KOPT-K1 (cell line): Measurements from ENCODE around the gene TMEM248.
"Not testable (repeated sequence)": the region's sequence is repeated elsewhere in the genome, so short reads cannot be mapped to it uniquely, and the experiment has no call there.

Experiments
- H3K27ac ChIP-seq: fragments of 200-600 bp; sonication (generic); 2 replicates; pipeline ENCODE4 v1.5.1; 2016; ENCODE audit warnings: antibody characterized with exemption, mild to moderate bottlenecking, low read depth, low read length; ENCODE audit not compliant: poor library complexity, severe bottlenecking
- H3K36me3 ChIP-seq: fragments of 200-600 bp; sonication (generic); 2 replicates; pipeline ENCODE4 v1.5.1; 2017; ENCODE audit warnings: antibody characterized with exemption, mild to moderate bottlenecking, low read length, moderate library complexity; ENCODE audit not compliant: insufficient read depth
- H3K9me3 ChIP-seq: fragments of 200-600 bp; sonication (generic); 2 replicates; pipeline ENCODE4 v1.5.1; 2017; ENCODE audit warnings: antibody characterized with exemption, low read length, mild to moderate bottlenecking; ENCODE audit not compliant: insufficient read depth, poor library complexity, severe bottlenecking

TMEM248 gene, protein sequence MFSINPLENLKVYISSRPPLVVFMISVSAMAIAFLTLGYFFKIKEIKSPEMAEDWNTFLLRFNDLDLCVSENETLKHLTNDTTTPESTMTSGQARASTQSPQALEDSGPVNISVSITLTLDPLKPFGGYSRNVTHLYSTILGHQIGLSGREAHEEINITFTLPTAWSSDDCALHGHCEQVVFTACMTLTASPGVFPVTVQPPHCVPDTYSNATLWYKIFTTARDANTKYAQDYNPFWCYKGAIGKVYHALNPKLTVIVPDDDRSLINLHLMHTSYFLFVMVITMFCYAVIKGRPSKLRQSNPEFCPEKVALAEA

DNA sequence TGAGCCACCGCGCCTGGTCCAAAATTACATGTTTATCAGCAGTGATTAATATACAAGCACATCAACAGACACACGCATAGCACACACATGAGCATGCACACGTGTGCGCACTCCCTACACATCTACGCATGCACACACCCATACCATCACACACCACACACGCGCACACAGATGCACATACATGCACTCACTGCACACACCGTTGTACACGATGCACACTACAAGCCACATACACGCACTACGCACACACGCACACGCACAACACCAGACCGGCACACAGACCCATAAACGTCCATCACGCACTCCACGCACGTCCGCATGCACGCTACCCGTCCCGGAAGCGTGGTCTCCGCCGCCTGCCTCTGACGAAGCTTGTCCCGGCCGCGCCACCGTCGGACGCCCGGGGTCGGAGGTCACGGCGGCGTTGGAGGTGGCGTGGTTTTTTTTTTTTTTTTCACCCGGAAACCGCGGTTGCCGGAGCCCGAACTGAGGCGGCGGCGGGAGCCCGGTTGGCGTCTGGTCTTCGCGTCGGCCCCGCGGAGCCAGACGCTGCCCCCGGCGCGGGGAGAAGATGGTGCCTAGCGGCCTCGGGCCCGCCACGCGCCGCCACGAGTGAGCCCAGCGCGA, at the start of gene TMEM248:
TMEM248 (plus strand) TSS at position 457 of the 627 bp plus-strand sequence. CDS start 20,641 bp downstream, outside the sequence.
- peaks cover 20% of the 10 kb centered on the region for H3K36me3 ChIP-seq
- H3K9me3 ChIP-seq, result no peaks in the 10 kb centered on the region
- peak within 1 kb of the TSS; percentile 73 for H3K27ac ChIP-seq

DNA sequence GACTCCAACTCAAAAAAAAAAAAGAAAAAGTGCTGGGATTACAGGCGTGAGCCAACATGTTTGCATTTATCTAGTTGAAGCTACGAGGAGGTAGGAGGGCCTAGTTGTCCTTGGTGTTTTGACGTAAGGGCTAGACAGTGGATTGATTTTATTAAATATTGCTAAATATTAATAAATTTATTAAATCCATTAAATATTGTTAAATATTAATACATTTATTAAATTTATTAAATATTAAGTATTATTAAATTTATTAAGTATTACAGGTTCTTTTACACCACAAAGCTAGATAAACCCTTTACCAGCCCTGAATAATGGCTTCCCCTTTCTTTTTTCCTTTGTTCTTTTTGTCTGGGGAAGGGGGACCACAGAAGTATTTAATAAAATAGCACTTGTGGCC, 47.5 kb upstream of the TMEM248 start:
- no peaks in the 10 kb centered on the region for H3K9me3 ChIP-seq

GRCh38 chr7:66877577-66878300, 43.3 kb upstream of the TMEM248 start:
- Histone ChIP-seq H3K27ac (no peak overlapping the region), H3K9me3 (no peaks in the 10 kb centered on the region), H3K36me3 (no peaks in the 10 kb centered on the region)

More for the DNA sequence above, 47.5 kb upstream of the TMEM248 start:
- no peak overlapping the region for H3K27ac ChIP-seq
- no peaks in the 10 kb centered on the region for H3K36me3 ChIP-seq

GRCh38 chr7:66878301-66878685, 42.7 kb upstream of the TMEM248 start:
- not testable (repeated sequence) for H3K36me3 ChIP-seq, H3K9me3 ChIP-seq, H3K27ac ChIP-seq

DNA sequence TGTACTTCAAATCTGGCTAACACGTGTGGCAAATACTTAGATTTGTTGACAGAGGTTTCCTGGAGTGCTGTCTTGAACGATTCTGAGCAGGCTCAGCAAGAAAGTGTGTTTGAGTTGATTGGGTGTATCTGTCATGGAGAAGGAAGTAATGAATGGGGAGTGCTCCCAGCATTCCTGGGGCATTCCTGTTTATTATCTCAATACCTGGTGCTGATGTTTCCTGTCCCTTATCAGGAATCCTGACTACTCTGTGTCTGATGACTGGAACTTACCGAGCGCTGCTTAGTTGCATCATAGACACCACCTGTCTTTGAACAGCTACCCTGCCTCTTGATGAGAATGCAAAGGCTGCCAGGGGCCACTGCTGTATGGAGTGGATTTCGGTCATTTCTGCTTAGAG, 41.0 kb upstream of the TMEM248 start:
- Histone ChIP-seq H3K9me3 (no peaks in the 10 kb centered on the region), H3K36me3 (no peaks in the 10 kb centered on the region), H3K27ac (no peak overlapping the region)

DNA sequence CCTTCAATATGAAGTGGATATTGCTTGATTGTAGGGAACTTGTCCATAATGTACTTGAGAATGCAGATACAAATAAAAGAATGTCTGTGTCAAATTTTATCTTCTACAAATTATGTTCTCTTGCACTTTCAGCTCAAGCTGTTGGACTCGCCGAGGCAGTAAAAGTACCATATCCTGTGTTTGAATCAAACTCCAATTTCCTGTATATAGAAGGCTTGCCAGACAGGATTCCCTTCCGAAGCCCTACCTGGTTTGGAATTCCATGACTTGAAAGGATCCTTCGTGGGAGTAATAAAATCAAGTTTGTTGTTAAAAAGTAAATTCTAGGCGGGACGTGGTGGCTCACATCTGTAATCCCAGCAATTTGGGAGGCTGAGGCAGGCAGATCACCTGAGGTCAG, 40.4 kb upstream of the TMEM248 start:
- not testable (repeated sequence) for H3K9me3 ChIP-seq, H3K27ac ChIP-seq, H3K36me3 ChIP-seq

- H3K27ac ChIP-seq, result no peak overlapping the region
- H3K9me3 ChIP-seq, result no peaks in the 10 kb centered on the region
- H3K36me3 ChIP-seq, result no peaks in the 10 kb centered on the region; the same call in 1 of the 2 replicates
These were observed 37.3 kb upstream of the TMEM248 start for GRCh38 chr7:66883716-66884115.

- not testable (repeated sequence) for H3K27ac ChIP-seq, H3K36me3 ChIP-seq, H3K9me3 ChIP-seq
These were observed 36.5 kb upstream of the TMEM248 start for GRCh38 chr7:66884556-66884955.

GRCh38 chr7:66886152-66886551, 34.9 kb upstream of the TMEM248 start:
- Histone ChIP-seq H3K27ac (no peak overlapping the region), H3K36me3 (no peaks in the 10 kb centered on the region; the same call in 1 of the 2 replicates), H3K9me3 (no peaks in the 10 kb centered on the region)

- H3K36me3 ChIP-seq, H3K27ac ChIP-seq, H3K9me3 ChIP-seq: not testable (repeated sequence)
These were observed 32.8 kb upstream of the TMEM248 start for GRCh38 chr7:66888223-66888622.

DNA sequence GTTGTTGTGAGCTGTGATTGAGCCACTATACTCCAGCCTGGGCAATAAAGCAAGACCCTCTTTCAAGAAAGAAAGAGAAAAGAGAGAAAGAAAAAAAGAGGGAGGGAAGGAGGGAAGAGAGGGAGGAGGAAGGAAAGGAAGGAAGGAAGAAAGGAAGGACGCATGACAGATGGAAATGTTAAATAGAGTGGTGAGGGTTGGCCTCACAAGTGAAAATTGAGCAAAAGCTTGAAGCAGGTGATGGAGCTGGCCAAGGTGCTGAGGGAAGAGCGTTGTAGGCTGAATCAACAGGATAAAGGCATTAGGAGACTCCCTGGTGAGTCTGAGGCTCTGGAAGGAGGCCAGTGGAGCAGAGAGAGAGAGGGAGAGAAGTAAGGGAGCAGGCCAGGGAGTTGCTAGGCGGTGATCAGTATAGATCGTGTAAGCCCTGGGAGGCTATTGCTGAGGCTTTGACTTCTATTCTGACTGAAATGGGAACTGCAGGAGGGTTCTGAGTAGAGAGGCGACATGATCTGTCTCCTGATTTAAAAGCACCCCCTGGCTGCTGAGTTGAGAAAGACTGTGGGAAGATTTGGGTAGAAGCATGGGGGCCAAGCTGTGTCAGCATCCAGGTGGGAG, 26.5 kb upstream of the TMEM248 start:
- no peak overlapping the region for H3K27ac ChIP-seq
- H3K9me3 ChIP-seq, result no peaks in the 10 kb centered on the region
- H3K36me3 ChIP-seq, result peaks cover 6% of the 10 kb centered on the region; the same call in 1 of the 2 replicates

DNA sequence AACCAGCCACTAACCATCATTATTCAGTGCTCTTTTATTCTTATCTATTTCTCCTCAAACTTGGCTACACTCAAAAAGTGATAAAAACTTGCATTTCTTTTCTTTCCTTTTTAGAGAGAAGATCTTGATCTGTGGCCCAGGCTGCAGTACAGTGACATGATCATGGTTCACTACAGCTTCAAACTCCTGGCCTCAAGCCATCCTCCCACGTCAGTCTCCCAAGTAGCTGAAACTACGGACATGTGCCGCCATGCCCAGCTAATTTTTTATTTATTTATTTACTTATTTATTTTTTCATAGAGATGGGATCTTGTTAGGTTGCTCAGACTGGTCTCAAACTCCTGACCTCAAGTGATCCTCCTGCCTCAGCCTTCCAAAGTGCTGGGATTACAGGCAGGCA, 24.6 kb upstream of the TMEM248 start:
- Histone ChIP-seq H3K9me3 (no peaks in the 10 kb centered on the region), H3K36me3 (peaks cover 6% of the 10 kb centered on the region; the same call in 1 of the 2 replicates), H3K27ac (no peak overlapping the region)

- no peak overlapping the region for H3K27ac ChIP-seq
- peaks cover 6% of the 10 kb centered on the region; the same call in 1 of the 2 replicates for H3K36me3 ChIP-seq
- H3K9me3 ChIP-seq, result no peaks in the 10 kb centered on the region
These were observed 21.3 kb upstream of the TMEM248 start for GRCh38 chr7:66899552-66900280.

DNA sequence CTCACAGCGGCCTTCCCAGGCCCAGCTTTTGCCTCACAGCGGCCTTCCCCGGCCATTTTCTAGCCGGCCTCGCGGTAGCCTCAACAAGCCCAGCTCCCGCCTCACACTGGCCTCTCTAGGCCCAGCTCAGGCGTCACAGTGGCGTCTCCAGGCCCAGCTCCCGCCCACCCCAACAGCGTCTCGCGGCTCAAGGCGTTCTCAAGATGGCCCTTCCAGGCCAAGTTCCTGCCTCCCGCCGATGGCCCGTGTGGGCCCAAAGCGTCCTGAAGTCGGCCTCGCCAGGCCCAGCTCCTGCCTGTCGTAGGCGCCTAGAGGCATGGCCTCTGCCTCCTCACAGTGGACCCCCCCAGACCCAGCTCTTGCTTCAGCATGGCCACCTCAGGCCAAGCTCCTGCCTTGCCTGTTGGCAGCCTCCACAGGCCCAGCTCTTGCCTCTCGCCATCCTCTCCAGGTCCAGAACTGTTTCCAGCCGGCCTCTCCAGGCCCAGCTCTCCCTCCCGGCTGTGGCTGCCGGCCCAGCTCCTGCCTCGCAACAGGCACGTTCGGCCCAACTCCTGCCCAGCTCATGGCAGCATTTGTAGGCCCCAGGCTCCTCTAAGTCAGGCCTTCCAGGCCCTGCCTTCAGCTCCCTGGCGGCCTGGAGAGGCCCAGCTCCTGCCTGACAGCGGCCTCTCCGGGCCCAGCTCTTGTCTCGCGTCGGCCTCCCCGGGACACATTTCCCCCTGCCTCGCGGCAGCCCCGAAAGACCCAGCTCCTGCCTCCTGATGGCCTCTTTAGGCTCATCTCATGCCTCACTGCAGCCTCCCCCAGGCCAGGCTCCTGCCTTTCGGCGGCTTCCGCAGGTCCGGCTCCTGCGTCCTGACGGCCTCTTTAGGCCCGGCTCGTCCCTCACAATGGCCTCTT, 18.8 kb upstream of the TMEM248 start:
- H3K27ac ChIP-seq, result no peak overlapping the region
- no peaks in the 10 kb centered on the region for H3K9me3 ChIP-seq

More for the DNA sequence above, 18.8 kb upstream of the TMEM248 start:
- peaks cover 6% of the 10 kb centered on the region; the same call in 1 of the 2 replicates for H3K36me3 ChIP-seq
